CD4-positive, alpha-beta T cell treated with Interleukin-4 for 4 hours (primary cell): ENCODE data around the gene WWOX.

Experiments
- DNase-seq: peaks from one replicate; pipeline ENCODE4 v3.0.0-alpha.2; 2020

Gene WWOX

GRCh38 chr16:78718141-78718540 lies 618.7 kb downstream of the WWOX start:
- DNase-seq = no peak

DNA sequence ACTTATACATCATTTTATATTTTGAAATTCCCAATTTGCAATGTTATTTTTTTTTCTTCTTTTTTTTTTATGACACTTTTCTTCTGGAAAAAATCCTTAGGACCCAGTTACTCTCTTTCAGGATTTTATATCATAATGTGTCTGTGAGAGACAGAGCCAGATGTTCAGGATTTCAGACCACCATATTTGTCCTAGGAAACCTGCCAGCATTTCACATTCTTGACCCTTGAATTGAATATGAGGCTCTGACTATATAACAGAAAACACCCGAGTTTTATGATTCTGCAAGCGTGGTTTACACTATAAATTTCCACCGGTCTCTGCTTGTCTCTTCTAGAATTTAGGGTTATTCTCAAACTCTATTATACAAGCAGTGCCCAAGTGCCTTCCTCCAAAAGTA lies 621.0 kb downstream of the WWOX start:
- no peak for DNase-seq

DNA sequence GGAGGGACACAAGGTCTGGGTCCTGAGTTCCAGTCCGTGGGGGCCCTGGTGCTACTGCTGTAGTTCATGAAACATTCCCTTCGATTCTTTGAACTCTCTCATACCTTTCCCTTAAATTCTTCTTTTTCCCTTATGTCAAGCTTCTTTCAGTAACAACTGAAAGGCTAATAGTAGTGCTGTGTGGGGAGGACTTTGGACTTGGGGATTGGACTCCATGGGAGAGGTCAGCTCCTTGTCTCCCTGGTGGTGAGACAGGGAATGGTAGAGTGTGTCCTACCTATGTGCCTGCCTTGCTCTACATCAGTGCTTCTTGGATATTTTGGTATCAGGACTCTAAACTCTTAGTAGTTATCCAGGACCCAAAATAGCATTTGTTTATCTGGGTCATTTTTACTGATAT lies 628.1 kb downstream of the WWOX start:
- no peak for DNase-seq

- DNase-seq = no peak
Measured at GRCh38 chr16:78729687-78730086, 630.2 kb downstream of the WWOX start.

GRCh38 chr16:78731785-78732184 lies 632.3 kb downstream of the WWOX start:
- no peak for DNase-seq

- DNase-seq = no peak
Measured at GRCh38 chr16:78732696-78733095, 633.2 kb downstream of the WWOX start.

- no peak for DNase-seq
Measured at GRCh38 chr16:78735337-78735736, 635.9 kb downstream of the WWOX start.

DNA sequence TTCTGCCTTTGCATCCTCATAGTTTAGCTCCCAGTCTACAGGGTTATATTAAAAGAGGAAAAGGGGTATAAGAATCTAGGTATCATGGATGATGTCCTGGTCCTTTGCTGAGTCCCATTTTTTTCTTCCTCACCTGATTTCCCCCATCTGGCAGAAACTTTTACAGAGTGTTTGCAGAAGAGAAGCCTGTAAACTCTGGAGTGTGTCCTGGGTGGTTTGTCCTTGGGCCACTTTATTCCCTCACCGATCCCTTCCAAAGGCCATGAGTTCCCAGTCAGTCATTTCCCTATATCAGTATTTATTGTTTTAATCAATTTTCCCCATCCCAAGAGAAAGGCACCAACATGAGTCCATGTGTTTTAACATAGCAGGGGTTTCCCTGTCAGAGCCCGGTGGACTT lies 638.2 kb downstream of the WWOX start:
- DNase-seq = no peak

DNA sequence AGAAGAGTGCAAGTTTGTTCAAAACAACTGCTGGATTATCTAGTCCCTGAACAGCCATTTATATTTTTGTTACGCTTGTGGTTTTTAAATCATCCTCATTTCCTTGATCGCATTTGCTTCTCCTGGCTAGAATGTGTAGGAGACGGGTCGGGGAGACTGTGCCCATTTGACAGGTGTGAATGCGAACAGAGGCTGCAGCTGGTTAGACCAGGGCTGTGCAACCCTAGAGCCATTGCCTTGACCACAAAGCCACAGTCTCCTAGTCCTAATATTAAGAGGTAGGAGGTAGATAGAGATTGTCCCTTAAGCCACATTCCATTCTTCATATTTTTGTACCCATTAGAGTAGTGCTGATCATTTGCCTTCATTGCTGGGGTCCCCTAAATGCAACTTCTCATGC lies 639.1 kb downstream of the WWOX start:
- no peak for DNase-seq

DNA sequence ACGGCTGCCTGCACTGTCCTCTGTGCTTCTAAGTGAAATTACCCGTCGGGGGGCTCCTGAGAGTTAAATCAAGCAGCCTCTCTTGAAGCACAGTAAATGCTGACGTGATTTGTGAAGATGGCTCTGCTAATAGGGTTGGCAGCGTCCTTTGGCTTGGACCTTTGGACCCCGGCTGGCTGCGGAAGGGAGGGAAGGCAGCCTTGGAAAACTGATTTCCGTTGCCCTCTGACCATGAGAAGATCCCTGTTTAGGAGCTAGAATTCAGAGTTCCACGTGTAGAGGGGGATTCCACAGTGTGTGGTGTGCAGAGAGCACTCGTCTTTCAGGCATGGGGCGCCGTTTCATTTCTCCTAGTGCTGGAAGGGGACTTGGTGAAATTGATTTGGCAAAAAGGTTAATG lies 640.8 kb downstream of the WWOX start:
- no peak for DNase-seq

GRCh38 chr16:78742501-78743283 lies 643.2 kb downstream of the WWOX start:
- peak; percentile 95 for DNase-seq

DNA sequence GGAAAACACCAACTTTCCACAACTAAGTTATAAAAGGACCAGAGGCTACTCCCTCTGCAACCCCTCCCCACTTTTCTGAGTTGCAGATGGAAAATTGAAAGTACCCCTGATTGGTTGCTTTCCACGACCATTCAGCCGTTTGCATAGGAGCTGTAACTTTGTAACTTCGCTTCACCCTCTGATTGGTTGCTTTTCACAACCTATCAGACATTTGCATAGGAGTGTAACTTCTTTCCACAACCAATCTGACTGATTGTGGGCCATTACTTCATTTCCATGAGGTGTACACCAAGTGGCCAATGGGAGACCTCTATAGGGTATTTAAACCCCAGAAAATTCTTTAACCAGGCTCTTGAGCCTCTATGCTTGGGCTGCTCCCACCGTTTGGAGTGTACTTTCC lies 644.1 kb downstream of the WWOX start:
- peak; percentile 33 for DNase-seq

DNA sequence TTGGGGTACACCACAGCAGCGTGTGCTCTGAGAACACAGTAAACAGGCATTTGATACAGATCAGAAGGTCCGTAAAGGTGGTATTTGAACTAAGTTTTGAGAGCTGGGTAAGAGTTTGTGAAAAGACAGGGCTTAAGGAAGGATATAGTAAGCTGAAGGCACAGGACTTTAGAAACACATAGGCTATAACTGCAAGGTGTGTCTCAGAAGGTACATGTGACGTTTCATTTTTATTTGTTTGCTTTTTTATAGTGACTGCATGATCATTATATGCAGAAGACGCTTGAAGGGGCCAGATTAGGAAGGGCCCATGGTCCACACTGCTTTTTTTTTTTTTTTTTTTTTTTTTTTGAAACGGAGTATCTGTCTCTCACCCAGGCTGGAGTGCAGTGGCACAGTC lies 644.6 kb downstream of the WWOX start:
- no peak for DNase-seq

- no peak for DNase-seq
Measured at GRCh38 chr16:78744796-78745107, 645.3 kb downstream of the WWOX start.

DNA sequence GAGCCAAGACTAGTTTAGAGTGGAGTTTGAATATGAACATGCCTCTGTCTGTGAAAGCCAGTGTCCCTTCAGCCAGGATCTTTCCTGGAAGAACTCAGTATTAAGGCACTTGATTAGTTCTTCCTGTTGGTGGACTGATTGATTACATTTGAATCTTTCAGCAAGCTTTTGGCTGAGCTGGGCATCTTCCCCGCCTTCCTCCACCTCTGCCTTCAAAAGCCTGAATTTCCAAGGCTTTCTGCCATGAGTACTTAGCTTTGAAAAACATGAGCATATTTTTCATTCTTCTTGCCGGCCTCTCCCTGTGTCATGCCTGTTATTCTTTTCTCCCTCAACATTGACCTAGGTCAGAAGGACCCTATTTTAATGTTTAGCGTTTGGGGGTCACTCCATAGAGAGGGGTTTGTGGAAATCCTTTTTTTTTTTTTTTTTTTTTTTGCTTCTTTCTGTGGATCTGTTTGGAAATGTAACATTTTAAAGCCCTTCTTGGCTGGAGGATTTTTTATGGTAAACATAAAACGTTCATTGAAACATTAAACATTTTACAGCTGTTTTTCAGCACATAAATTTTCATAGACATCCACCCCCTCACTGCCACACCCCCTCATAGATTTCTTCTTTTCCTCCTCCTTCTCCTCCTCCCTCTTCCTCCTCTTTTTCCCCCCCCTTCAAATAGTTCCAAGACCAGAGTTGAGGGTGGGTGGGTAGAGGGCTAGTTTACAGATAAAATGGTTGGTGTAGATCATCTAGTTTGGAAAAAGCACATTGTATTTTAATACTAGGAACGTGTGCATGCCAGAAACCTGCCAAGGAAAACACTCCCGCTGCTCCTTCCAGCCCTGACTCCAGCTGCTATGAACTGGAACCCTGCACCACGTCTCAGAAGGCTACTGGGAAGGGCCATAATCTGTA lies 645.9 kb downstream of the WWOX start:
- DNase-seq = no peak

- no peak for DNase-seq
Measured at GRCh38 chr16:78746718-78747117, 647.3 kb downstream of the WWOX start.

GRCh38 chr16:78748220-78748929 lies 648.9 kb downstream of the WWOX start:
- no peak for DNase-seq

DNA sequence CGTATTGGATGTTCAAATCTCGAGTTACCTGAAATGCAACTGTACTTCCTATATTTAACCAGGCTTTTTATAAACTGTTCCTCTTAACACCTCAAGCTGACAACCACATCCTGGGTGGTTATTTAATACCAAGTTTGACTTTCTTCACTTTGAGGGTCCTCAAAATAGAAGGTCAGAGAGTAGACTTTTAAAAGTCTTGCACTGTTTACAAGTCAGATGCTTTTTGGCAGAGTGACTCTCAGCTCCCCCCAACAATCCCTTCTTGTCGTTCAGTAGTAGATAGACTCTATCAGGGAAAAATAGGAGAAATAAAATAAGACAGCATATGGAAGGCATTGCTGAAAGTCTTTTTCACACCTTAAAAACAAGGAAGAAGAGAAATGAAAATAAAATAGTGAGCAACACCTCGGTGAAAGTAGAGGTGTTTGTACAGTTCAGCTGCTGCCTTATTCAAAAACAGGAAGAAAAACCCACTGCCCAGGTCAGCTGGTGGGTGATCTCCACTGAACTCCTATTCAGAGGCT lies 650.4 kb downstream of the WWOX start:
- peak; percentile 48 for DNase-seq

GRCh38 chr16:78750611-78751010 lies 651.2 kb downstream of the WWOX start:
- DNase-seq = no peak

- no peak for DNase-seq
Measured at GRCh38 chr16:78751601-78752000, 652.1 kb downstream of the WWOX start.

- DNase-seq = no peak
Measured at GRCh38 chr16:78754713-78755112, 655.3 kb downstream of the WWOX start.

DNA sequence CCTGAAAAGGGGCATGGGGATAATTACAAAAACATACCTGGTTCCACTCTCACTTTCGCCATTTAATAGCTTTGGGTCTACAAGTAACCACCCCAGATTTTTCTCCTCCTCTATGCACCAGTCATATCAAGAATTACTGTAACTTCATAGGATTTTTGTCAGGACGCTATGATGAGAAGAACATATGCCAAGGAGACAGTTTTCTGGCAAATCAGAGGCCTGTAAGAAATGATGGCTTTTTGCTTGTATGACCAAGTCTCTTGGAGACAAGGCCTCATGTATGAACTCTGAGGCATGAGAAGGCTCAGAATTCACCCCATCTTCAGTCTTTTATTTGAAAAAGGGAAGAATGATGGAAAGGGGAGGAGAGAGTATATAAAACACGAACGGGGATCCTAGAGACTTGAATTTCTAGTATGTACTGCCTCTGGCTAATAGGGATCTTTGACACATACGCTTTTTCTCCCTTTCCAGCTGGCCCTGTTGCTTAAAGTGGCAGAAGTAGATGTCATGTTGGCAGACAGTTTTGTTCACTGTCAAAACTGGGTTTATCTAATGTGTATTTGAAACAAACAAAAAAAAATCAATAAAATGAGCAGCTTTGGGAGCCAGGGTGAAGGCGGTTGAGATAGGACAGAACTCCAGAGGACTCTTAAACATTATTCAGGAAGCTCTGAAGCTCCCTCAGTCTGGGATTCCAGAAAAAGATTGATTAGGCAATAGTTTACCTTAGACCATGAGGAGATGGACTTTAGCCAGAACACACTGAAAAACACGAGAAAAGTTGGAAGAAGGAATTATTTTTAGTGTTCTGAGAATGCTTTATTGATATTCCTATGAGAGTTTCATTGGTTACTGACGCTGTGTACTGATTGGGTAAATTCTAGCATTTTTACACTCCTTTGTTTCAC lies 656.6 kb downstream of the WWOX start:
- DNase-seq = no peak
